ENCODE data around the gene CHMP2A. TPM values are rescaled to one million over a fixed set of nuclear protein-coding genes. Genes with fewer than 3 reads are reported as not detected.

The CHMP2A gene
- total RNA-seq, 1 experiment from 2014 or later: 44.9 TPM

GRCh38 chr19:58572818-58573657 lies 18.1 kb upstream of the CHMP2A start, which contains the start of gene MZF1:
Gene MZF1 (minus strand): TSS chr19:58573335. CDS start chr19:58571389, 1,946 bp downstream.
- no peaks in the 10 kb centered on the region for H3K36me3 ChIP-seq
- H3K9me3 ChIP-seq (replicated peaks): no peaks in the 10 kb centered on the region
- peak within 1 kb of the TSS; percentile 67 for H3K4me3 ChIP-seq
- peak within 1 kb of the TSS; percentile 82 for H3K27ac ChIP-seq
- H3K4me1 ChIP-seq: 0 out of 2 replicates have a peak, but pooled peaks cover 3% of the 10 kb centered on the region
- DNase-seq: peak; percentile 100
- no peaks in the 10 kb centered on the region for H3K27me3 ChIP-seq

GRCh38 chr19:58572026-58572817 lies 17.3 kb upstream of the CHMP2A start:
- Histone ChIP-seq H3K4me1 (0 out of 2 replicates have a peak, but pooled peaks cover 3% of the 10 kb centered on the region), H3K27ac (peak overlapping the region; percentile 82), H3K36me3 (no peaks in the 10 kb centered on the region), H3K4me3 (peak overlapping the region; percentile 67), H3K27me3 (no peaks in the 10 kb centered on the region), H3K9me3 (replicated peaks) (no peaks in the 10 kb centered on the region)
- DNase-seq: no peak

DNA sequence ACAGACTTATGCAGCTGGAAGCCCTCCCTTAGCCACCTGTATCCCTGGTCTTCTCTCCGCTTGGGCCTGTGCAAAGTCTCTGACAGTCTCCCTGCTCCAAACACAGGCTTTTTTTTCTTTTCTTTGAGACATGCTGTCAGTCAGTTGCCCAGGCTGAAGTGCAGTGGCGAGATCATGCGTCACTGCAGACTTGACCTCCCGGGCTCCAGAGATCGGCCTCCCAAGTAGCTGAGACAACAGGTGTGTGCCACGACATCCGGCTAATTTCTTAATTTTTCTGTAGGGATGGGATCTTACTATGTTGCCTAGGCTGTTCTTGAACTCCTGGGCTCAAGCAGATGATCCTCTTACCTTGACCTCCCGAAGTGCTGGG lies 16.7 kb upstream of the CHMP2A start:
- Histone ChIP-seq H3K36me3 (no peaks in the 10 kb centered on the region), H3K4me1 (0 out of 2 replicates have a peak, but pooled peaks cover 3% of the 10 kb centered on the region), H3K27ac (no peak overlapping the region), H3K4me3 (no peak overlapping the region), H3K27me3 (no peaks in the 10 kb centered on the region), H3K9me3 (replicated peaks) (no peaks in the 10 kb centered on the region)
- no peak for DNase-seq

DNA sequence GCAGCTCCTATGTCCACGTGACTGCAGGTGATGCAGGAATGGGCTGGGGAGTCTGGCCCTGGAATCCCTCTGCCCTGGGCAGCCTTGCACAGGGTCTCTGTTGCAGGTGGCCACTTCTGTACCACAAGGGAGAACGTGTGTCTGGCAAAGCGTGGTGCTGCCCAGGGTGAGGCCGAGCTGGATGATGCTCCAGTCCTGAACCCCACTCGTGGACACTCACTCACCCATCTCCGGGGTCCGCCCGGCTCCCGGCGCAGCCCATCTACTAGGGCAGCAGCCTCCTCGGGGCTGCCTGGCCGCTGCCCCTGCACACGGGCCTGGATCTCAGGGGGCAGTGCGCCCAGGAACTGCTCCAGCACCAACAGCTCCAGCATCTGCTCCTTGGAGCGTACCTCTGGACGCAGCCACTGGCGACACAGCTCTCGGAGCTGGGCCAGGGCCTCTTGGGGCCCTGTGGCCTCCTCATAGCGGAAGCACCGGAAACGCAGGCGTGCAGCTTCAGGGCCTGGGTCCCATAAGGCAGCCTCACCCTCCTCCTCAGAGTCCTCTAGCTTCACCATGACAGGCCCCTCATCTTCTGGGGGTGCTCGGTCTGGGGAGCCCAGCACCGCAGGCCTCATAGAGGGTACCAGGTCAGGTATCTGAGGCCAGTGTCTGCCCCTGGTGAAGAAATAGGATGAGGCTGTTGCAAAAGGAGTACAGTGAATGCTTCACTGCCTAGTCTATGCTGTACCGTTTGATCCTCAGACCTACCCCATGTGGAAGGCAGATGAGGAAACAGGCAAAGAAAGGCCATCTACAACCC lies 16.1 kb upstream of the CHMP2A start:
- Histone ChIP-seq H3K27me3 (no peaks in the 10 kb centered on the region), H3K9me3 (replicated peaks) (no peaks in the 10 kb centered on the region), H3K36me3 (no peaks in the 10 kb centered on the region), H3K27ac (no peak overlapping the region), H3K4me1 (0 out of 2 replicates have a peak, but pooled peaks cover 3% of the 10 kb centered on the region), H3K4me3 (no peak overlapping the region)
- no peak for DNase-seq

DNA sequence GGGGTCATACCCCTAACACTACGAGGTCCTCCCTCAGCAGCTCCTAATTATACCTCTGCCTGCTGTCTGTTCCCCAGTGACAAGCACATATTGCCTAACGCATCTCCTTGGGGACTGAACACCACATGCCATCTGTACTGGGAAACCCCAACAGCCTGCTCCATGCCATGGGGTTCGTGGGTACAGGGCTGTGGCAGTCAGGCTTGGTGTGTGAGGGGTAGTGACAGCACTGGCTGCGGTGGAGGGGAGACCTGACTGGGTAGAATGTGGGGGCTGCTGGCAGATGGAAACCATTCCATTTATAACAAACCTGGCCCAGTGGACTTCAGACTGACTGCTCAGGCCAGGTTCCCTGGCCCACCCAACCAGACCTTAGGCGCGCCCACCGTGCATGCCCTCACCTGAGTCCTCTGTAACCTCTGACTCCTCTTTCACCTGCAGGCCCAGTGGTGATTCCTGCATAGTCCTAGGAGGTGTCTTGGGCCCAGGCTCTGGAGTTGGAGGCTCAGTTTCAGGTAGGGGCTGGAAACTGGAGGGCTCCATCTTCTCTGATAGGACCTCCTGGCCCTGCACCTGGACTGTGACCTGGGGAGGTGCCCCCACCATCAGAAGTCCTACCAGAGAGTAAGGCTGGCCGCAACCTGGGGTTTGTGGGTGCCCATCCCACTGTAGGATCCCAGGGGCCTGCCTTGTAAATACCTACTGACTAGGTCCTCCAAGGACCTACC lies 15.2 kb upstream of the CHMP2A start:
- DNase-seq: no peak
- no peaks in the 10 kb centered on the region for H3K27me3 ChIP-seq
- H3K4me3 ChIP-seq: no peak overlapping the region
- no peaks in the 10 kb centered on the region for H3K36me3 ChIP-seq
- H3K9me3 ChIP-seq (replicated peaks): no peaks in the 10 kb centered on the region
- H3K4me1 ChIP-seq: 0 out of 2 replicates have a peak, but pooled peaks cover 3% of the 10 kb centered on the region
- no peak overlapping the region for H3K27ac ChIP-seq

- Histone ChIP-seq H3K27me3 (no peaks in the 10 kb centered on the region), H3K4me3 (no peak overlapping the region), H3K27ac (no peak overlapping the region), H3K4me1 (no peaks in the 10 kb centered on the region), H3K9me3 (replicated peaks) (no peaks in the 10 kb centered on the region), H3K36me3 (no peaks in the 10 kb centered on the region)
- no peak for DNase-seq
These were observed 14.5 kb upstream of the CHMP2A start for GRCh38 chr19:58569191-58569942.

GRCh38 chr19:58568453-58569130 lies 13.7 kb upstream of the CHMP2A start:
- Histone ChIP-seq H3K4me1 (no peaks in the 10 kb centered on the region), H3K27ac (no peak overlapping the region), H3K36me3 (no peaks in the 10 kb centered on the region), H3K27me3 (no peaks in the 10 kb centered on the region), H3K9me3 (replicated peaks) (no peaks in the 10 kb centered on the region), H3K4me3 (no peak overlapping the region)
- DNase-seq: no peak

GRCh38 chr19:58566989-58567388 lies 12.1 kb upstream of the CHMP2A start:
- DNase-seq: no peak
- H3K27ac ChIP-seq: no peak overlapping the region
- no peaks in the 10 kb centered on the region for H3K27me3 ChIP-seq
- no peaks in the 10 kb centered on the region for H3K4me1 ChIP-seq
- no peak overlapping the region for H3K4me3 ChIP-seq
- H3K9me3 ChIP-seq (replicated peaks): no peaks in the 10 kb centered on the region
- no peaks in the 10 kb centered on the region for H3K36me3 ChIP-seq

- no peaks in the 10 kb centered on the region for H3K27me3 ChIP-seq
- H3K4me3 ChIP-seq: no peak overlapping the region
- H3K4me1 ChIP-seq: peaks cover 3% of the 10 kb centered on the region; the same call in 1 of the 2 replicates
- H3K27ac ChIP-seq: no peak overlapping the region
- H3K36me3 ChIP-seq: no peaks in the 10 kb centered on the region
- no peak for DNase-seq
- no peaks in the 10 kb centered on the region for H3K9me3 ChIP-seq (replicated peaks)
These were observed 8.9 kb upstream of the CHMP2A start for GRCh38 chr19:58563823-58564222.

DNA sequence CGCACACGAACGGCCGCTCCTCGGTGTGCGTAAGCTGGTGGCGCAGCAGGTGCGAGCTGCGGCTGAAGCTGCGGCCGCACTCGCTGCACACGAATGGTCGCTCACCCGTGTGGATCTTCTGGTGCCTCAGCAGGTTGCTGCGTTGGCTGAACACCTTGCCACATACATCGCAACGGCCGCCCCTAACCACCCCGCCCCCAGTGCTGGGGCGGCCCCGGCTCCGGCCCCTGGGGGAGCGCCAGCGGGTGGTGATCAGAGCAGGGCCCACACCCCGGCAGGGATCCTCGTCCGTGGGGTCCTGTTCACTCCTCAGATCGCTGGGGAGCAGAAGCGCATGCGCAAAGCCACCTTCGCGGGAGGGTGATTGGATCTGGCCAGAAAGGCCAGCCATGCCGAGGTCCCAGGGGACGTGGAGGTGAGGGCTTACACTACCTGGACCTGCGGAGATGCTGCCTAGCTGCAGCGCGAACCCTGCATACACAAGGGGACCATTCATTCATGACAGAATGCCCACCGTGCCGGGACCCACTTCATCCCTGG lies 8.2 kb upstream of the CHMP2A start:
- H3K27ac ChIP-seq: no peak overlapping the region
- no peak overlapping the region for H3K4me3 ChIP-seq
- H3K4me1 ChIP-seq: peaks cover 3% of the 10 kb centered on the region; the same call in 1 of the 2 replicates
- no peak for DNase-seq
- H3K9me3 ChIP-seq (replicated peaks): no peaks in the 10 kb centered on the region
- no peaks in the 10 kb centered on the region for H3K36me3 ChIP-seq
- no peaks in the 10 kb centered on the region for H3K27me3 ChIP-seq

GRCh38 chr19:58562122-58563033 lies 7.5 kb upstream of the CHMP2A start:
- no peaks in the 10 kb centered on the region for H3K36me3 ChIP-seq
- peaks cover 3% of the 10 kb centered on the region; the same call in 1 of the 2 replicates for H3K4me1 ChIP-seq
- no peak overlapping the region for H3K27ac ChIP-seq
- H3K9me3 ChIP-seq (replicated peaks): no peaks in the 10 kb centered on the region
- no peak for DNase-seq
- H3K4me3 ChIP-seq: no peak overlapping the region
- no peaks in the 10 kb centered on the region for H3K27me3 ChIP-seq
